Neuron (in vitro differentiated cells): Measurements from ENCODE around the gene TSPEAR.

ENCODE experiments used
- H2AFZ ChIP-seq: one replicate; pipeline ENCODE4 v1.6.1; 2013; ENCODE audit warnings: low read depth, mild to moderate bottlenecking, inconsistent platforms, low read length, moderate library complexity
- H3K27me3 ChIP-seq: one replicate; pipeline ENCODE4 v1.6.1; 2013; ENCODE audit warnings: low read length; ENCODE audit not compliant: insufficient read depth
- H3K36me3 ChIP-seq: one replicate; pipeline ENCODE4 v1.6.1; 2013; ENCODE audit warnings: low read length; ENCODE audit not compliant: insufficient read depth
- H3K4me1 ChIP-seq: one replicate; pipeline ENCODE4 v1.6.1; 2013; ENCODE audit warnings: low read length; ENCODE audit not compliant: insufficient read depth
- H3K4me3 ChIP-seq: 2 replicates; pipeline ENCODE4 v1.5.1; 2013; ENCODE audit warnings: mild to moderate bottlenecking, low read length, moderate library complexity
- H3K9me3 ChIP-seq: one replicate; pipeline ENCODE4 v1.6.1; 2013; ENCODE audit warnings: low read length

Gene TSPEAR

DNA sequence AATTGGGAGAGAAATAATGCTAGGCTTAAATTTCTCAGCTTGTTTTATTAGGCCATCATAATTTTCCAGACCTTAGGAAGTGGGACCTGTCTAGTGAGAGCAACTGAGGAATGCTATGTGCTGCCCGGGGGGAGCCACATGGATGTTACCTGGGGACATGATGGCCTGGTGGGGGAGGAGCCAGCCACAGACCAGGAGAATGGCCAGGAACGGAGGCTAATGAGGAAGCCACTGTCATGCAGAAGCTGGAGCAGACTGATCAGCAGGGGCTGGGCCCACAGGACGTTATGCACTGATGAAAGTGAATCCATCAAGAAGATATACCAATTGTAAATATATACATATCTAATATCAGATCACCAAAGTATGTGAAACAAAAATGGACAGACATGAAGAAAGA, 166.8 kb downstream of the TSPEAR start:
- Histone ChIP-seq H3K4me3 (no peak overlapping the region), H3K27me3 (no peaks in the 10 kb centered on the region), H3K36me3 (no peaks in the 10 kb centered on the region), H2AFZ (no peak overlapping the region), H3K4me1 (peaks cover 14% of the 10 kb centered on the region), H3K9me3 (peaks cover 9% of the 10 kb centered on the region)

DNA sequence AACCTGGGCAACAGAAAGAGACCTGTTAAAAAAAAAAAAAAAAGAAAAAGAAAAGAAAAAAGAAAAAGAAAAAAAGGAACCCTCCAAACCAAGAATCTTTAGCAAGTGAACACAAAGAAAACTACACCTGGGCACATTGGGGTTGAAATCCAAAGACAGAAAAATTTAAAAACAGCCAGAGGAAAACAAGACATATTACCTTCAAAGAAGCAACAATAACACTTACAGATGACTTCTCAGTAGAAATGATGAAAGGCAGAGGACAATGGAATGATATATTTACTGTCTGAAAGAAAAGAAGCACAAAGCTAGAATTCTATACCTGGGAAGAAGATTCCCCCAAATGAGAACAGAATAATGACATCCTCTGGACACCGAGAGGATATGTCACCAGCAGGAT, 168.7 kb downstream of the TSPEAR start:
- no peak overlapping the region for H2AFZ ChIP-seq
- H3K4me3 ChIP-seq, result no peak overlapping the region
- no peaks in the 10 kb centered on the region for H3K27me3 ChIP-seq
- H3K9me3 ChIP-seq, result peaks cover 8% of the 10 kb centered on the region
- H3K36me3 ChIP-seq, result no peaks in the 10 kb centered on the region
- H3K4me1 ChIP-seq, result no peaks in the 10 kb centered on the region

- H3K27me3 ChIP-seq, result peaks cover 4% of the 10 kb centered on the region
- no peak overlapping the region for H2AFZ ChIP-seq
- H3K36me3 ChIP-seq, result no peaks in the 10 kb centered on the region
- H3K4me1 ChIP-seq, result no peaks in the 10 kb centered on the region
- no peak overlapping the region for H3K4me3 ChIP-seq
- H3K9me3 ChIP-seq, result peaks cover 7% of the 10 kb centered on the region
Observed at GRCh38 chr21:44540741-44541288, 170.6 kb downstream of the TSPEAR start.

GRCh38 chr21:44539991-44540666, 171.2 kb downstream of the TSPEAR start, which contains the start of gene KRTAP10-1:
Gene KRTAP10-1 (minus strand): TSS chr21:44540195. CDS start chr21:44540150, 45 bp downstream.
- H3K4me3 ChIP-seq, result no peak within 1 kb of the TSS
- H3K27me3 ChIP-seq, result peaks cover 5% of the 10 kb centered on the region
- no peaks in the 10 kb centered on the region for H3K4me1 ChIP-seq
- H3K36me3 ChIP-seq, result no peaks in the 10 kb centered on the region
- H3K9me3 ChIP-seq, result peaks cover 7% of the 10 kb centered on the region
- H2AFZ ChIP-seq, result no peak within 1 kb of the TSS

GRCh38 chr21:44539046-44539445, 172.3 kb downstream of the TSPEAR start:
- Histone ChIP-seq H3K9me3 (peaks cover 4% of the 10 kb centered on the region), H3K36me3 (no peaks in the 10 kb centered on the region), H2AFZ (no peak overlapping the region), H3K27me3 (peaks cover 5% of the 10 kb centered on the region), H3K4me3 (no peak overlapping the region), H3K4me1 (no peaks in the 10 kb centered on the region)

GRCh38 chr21:44537930-44538911, 173.2 kb downstream of the TSPEAR start:
- Histone ChIP-seq H3K27me3 (peaks cover 5% of the 10 kb centered on the region), H2AFZ (no peak overlapping the region), H3K36me3 (no peaks in the 10 kb centered on the region), H3K4me1 (no peaks in the 10 kb centered on the region), H3K9me3 (peaks cover 4% of the 10 kb centered on the region), H3K4me3 (no peak overlapping the region)

- no peaks in the 10 kb centered on the region for H3K4me1 ChIP-seq
- H3K36me3 ChIP-seq, result no peaks in the 10 kb centered on the region
- no peak overlapping the region for H2AFZ ChIP-seq
- no peak overlapping the region for H3K4me3 ChIP-seq
- peaks cover 4% of the 10 kb centered on the region for H3K9me3 ChIP-seq
- peaks cover 5% of the 10 kb centered on the region for H3K27me3 ChIP-seq
Observed at GRCh38 chr21:44535963-44536362, 175.4 kb downstream of the TSPEAR start.

GRCh38 chr21:44534688-44535087, 176.7 kb downstream of the TSPEAR start:
- H2AFZ ChIP-seq, result no peak overlapping the region
- H3K4me1 ChIP-seq, result no peaks in the 10 kb centered on the region
- H3K36me3 ChIP-seq, result no peaks in the 10 kb centered on the region
- H3K9me3 ChIP-seq, result peaks cover 4% of the 10 kb centered on the region
- no peak overlapping the region for H3K4me3 ChIP-seq
- peaks cover 10% of the 10 kb centered on the region for H3K27me3 ChIP-seq

DNA sequence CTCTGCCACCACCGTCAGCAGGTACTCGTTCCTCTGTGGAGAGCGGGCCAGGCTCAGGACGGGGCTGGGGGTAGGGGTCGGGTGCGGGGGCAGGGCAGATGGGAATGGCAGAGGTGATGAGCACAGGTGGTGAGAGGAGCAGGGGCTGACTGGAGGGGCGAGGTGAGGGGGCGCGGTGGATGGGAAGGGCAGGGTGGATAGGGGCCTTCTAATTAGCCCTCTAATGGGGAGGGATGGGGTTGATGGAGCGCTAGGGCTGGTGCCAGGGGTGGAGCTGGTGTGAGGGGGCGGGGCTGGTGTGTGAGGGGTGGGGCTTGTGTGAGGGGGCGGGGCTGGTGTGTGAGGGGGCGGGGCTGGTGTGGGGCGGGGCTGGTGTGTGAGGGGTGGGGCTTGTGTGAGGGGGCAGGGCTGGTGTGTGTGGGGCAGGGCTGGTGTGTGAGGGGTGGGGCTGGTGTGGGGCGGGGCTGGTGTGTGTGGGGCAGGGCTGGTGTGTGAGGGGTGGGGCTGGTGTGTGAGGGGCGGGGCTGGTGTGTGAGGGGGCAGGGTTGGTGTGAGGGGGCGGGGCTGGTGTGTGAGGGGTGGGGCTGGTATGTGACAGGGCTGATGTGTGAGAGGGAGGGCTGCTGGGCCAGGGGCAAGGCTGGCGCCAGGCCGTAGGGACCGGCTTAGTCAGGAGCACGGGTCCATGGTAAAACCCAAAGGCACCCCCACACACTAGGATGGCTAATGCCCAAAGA, 177.3 kb downstream of the TSPEAR start:
- no peaks in the 10 kb centered on the region for H3K4me1 ChIP-seq
- no peaks in the 10 kb centered on the region for H3K36me3 ChIP-seq
- no peak overlapping the region for H2AFZ ChIP-seq
- no peak overlapping the region for H3K4me3 ChIP-seq
- peaks cover 4% of the 10 kb centered on the region for H3K9me3 ChIP-seq
- H3K27me3 ChIP-seq, result peaks cover 10% of the 10 kb centered on the region

GRCh38 chr21:44533121-44533890, 178.1 kb downstream of the TSPEAR start:
- H3K9me3 ChIP-seq, result peaks cover 4% of the 10 kb centered on the region
- H3K36me3 ChIP-seq, result no peaks in the 10 kb centered on the region
- H2AFZ ChIP-seq, result no peak overlapping the region
- peaks cover 10% of the 10 kb centered on the region for H3K27me3 ChIP-seq
- no peaks in the 10 kb centered on the region for H3K4me1 ChIP-seq
- no peak overlapping the region for H3K4me3 ChIP-seq

DNA sequence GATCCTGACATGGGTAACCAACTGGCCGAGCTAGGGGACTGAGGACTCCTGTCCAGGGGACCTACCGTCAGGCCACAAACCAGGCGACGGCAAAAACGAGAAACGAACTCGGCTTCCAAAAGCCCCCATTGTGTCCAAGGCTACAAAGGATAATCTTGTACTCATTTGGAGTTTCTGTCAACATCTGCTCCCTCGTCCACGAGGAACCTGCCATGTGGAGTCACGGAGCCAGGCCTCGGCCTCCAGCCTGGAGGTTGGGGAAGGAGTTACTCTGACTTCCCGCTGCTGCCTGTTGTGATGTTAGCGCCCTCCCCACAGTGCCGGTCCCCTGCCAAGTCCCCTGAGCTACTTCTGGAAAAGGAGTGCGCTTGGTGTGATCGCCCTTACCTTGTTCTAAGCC, 178.7 kb downstream of the TSPEAR start:
- Histone ChIP-seq H3K36me3 (no peaks in the 10 kb centered on the region), H3K27me3 (peaks cover 10% of the 10 kb centered on the region), H2AFZ (no peak overlapping the region), H3K9me3 (peaks cover 3% of the 10 kb centered on the region), H3K4me3 (no peak overlapping the region), H3K4me1 (no peaks in the 10 kb centered on the region)
